ENCODE results near the gene COL5A2.

GRCh38 chr2:189143925-189144324, 35.6 kb downstream of the COL5A2 start:
- no peak for TF ChIP-seq CTCF (IDR thresholded peaks at IDR 0.05; ENCODE audit: insufficient read depth, low read length, poor library complexity, severe bottlenecking)
- TF ChIP-seq EZH2phosphoT487 (conservative IDR thresholded peaks at IDR 0.05; ENCODE audit: low read length), result no peak
